Endothelial cell of umbilical vein (primary cell): Measurements from ENCODE around the gene TMPRSS9. TPM values are rescaled to one million over a fixed set of nuclear protein-coding genes. Genes with fewer than 3 reads are reported as not detected.
A peak's percentile ranks its signal among the peaks of the same experiment; 100 is the strongest.

Experiments
- BruUV-seq: library from RNA; stranded (reverse); fragments of 400-500 nt; replicated peaks from 2 replicates; lab custom pipeline; 2021; lab: Mats Ljungman, UMichigan
- CTCF ChIA-PET: fragments of 300-600, 350-600 bp; sonication (Branson Sonifier 250); formaldehyde crosslinking; loops from one replicate; lab custom pipeline; 2021; ENCODE audit warnings: antibody characterized with exemption, inconsistent platforms; lab: Charles Lee
- POLR2A ChIA-PET: fragments of 300-600, 350-600 bp; sonication (Branson Sonifier 250); formaldehyde crosslinking; loops from one replicate; lab custom pipeline; 2021; ENCODE audit warnings: antibody characterized with exemption, inconsistent platforms; lab: Charles Lee
- DNase-seq: peaks from one replicate; pipeline ENCODE4 v3.0.0-alpha.2; 2011; ENCODE audit warnings: low read depth, low spot score
- FAIRE-seq: peaks from 2 replicates; lab custom pipeline; 2011; peaks lifted over from hg19 to GRCh38; lab: Jason Lieb, UNC
- H2AFZ ChIP-seq: 2 replicates; pipeline ENCODE4 v1.6.0; 2012; ENCODE audit warnings: low read depth, low read length, control low read depth, inconsistent platforms
- H3K27ac ChIP-seq: 2 replicates; pipeline ENCODE4 v1.5.1; 2011; ENCODE audit warnings: low read depth, mild to moderate bottlenecking, control low read depth, low read length, moderate library complexity; ENCODE audit not compliant: insufficient read depth
- H3K27me3 ChIP-seq, 2 experiments: 2 replicates each; pipeline versions ENCODE4 v1.6.0 to v1.6.1; 2011; ENCODE audit warnings: low read length in 2 of 2, mixed read lengths in 1 of 2; ENCODE audit not compliant: control insufficient read depth in 2 of 2, insufficient read depth in 2 of 2
- H3K36me3 ChIP-seq, 2 experiments: 2 replicates in 1 of 2; 3 replicates in 1 of 2; pipeline ENCODE4 v1.5.1; 2011; ENCODE audit warnings: low read length in 2 of 2, mild to moderate bottlenecking in 1 of 2, moderate library complexity in 1 of 2; ENCODE audit not compliant: control insufficient read depth in 2 of 2, insufficient read depth in 2 of 2; ENCODE audit errors: extremely low read depth in 1 of 2
- H3K4me1 ChIP-seq: 3 replicates; pipeline ENCODE4 v1.5.1; 2011; ENCODE audit warnings: mild to moderate bottlenecking, low read length; ENCODE audit not compliant: control insufficient read depth, insufficient read depth; ENCODE audit errors: extremely low read depth
- H3K4me2 ChIP-seq: 2 replicates; pipeline ENCODE4 v1.6.1; 2011; ENCODE audit warnings: low read length, control low read depth, mixed read lengths; ENCODE audit not compliant: insufficient read depth
- H3K4me3 ChIP-seq, 3 experiments: fragments of 200-600 bp in 1 of 3; sonication (generic), shearing (Covaris generic) in 1 of 3; replicated peaks in 1 of 3; 2 replicates each; pipeline ENCODE4 v1.5.1; 2011 to 2016; ENCODE audit warnings: control low read depth in 3 of 3, low read length in 3 of 3, mild to moderate bottlenecking in 2 of 3, inconsistent platforms in 1 of 3, low read depth in 1 of 3, moderate library complexity in 1 of 3; ENCODE audit not compliant: insufficient read depth in 1 of 3
- H3K79me2 ChIP-seq: 2 replicates; pipeline ENCODE4 v1.6.0; 2012; ENCODE audit warnings: low read length, inconsistent platforms; ENCODE audit not compliant: control insufficient read depth, insufficient read depth
- H3K9ac ChIP-seq: replicated peaks from 2 replicates; pipeline ENCODE3; 2011; ENCODE audit warnings: low read length, control low read depth; ENCODE audit not compliant: insufficient read depth; ENCODE audit errors: extremely low read depth
- H3K9me1 ChIP-seq: replicated peaks from 3 replicates; pipeline ENCODE4 v1.6.0; 2011; ENCODE audit warnings: mild to moderate bottlenecking, low read length; ENCODE audit not compliant: control insufficient read depth, insufficient read depth; ENCODE audit errors: extremely low read depth
- H3K9me3 ChIP-seq: replicated peaks from 2 replicates; pipeline ENCODE4 v1.5.1; 2012; ENCODE audit warnings: low read length, inconsistent platforms; ENCODE audit not compliant: control insufficient read depth, insufficient read depth
- H4K20me1 ChIP-seq: replicated peaks from 2 replicates; pipeline ENCODE3; 2011; ENCODE audit warnings: mild to moderate bottlenecking, low read length; ENCODE audit not compliant: control insufficient read depth, insufficient read depth; ENCODE audit errors: extremely low read depth
- EZH2 ChIP-seq: IDR thresholded peaks from 2 replicates; pipeline ENCODE4 v1.6.1; 2012; ENCODE audit warnings: borderline replicate concordance, low read depth, mild to moderate bottlenecking, moderate library complexity, low read length, inconsistent platforms; ENCODE audit not compliant: severe bottlenecking
- FOS ChIP-seq: IDR thresholded peaks from 2 replicates; pipeline ENCODE4 v1.6.1; 2011; ENCODE audit warnings: mild to moderate bottlenecking, low read length, moderate library complexity, borderline replicate concordance; ENCODE audit not compliant: insufficient read depth
- GATA2 ChIP-seq: IDR thresholded peaks from 2 replicates; pipeline ENCODE4 v1.7.0; 2011; ENCODE audit warnings: low read depth, mild to moderate bottlenecking, moderate library complexity, mixed read lengths, low read length; ENCODE audit not compliant: insufficient read length, insufficient read depth
- JUN ChIP-seq: IDR thresholded peaks from 2 replicates; pipeline ENCODE4 v1.6.1; 2011; ENCODE audit warnings: borderline replicate concordance, low read depth; ENCODE audit not compliant: insufficient read length, insufficient read depth
- MYC ChIP-seq: IDR thresholded peaks from one replicate; pipeline ENCODE4 v1.6.1; 2011; ENCODE audit warnings: mild to moderate bottlenecking, low read depth, low read length
- POLR2A ChIP-seq: IDR thresholded peaks from 2 replicates; pipeline ENCODE4 v1.6.1; 2012; ENCODE audit warnings: low read depth, mild to moderate bottlenecking, control low read depth, low read length
- POLR2AphosphoS5 ChIP-seq: IDR thresholded peaks from 2 replicates; pipeline ENCODE4 v1.6.1; 2012; ENCODE audit warnings: low read depth, mild to moderate bottlenecking, control low read depth, low read length, moderate library complexity; ENCODE audit not compliant: insufficient read depth
- dilution Hi-C: fragments of 300-500 bp; cut with MboI; formaldehyde crosslinking; loops from one replicate; pipeline ENCODE4 v1.15.0; 2019; ENCODE audit warnings: low sequenced_read_pairs; ENCODE audit not compliant: extremely low pct_ligation_motif_present
- intact Hi-C: fragments of 100-400 bp; cut with micrococcal nuclease; formaldehyde crosslinking; loops from one replicate; pipeline ENCODE4 v1.10.0; 2022
- polyA plus RNA-seq, 4 experiments: library from polyadenylated mRNA; depleted of rRNA in 3 of 4; stranded (reverse) in 3 of 4; unstranded in 1 of 4; fragments of >200 nt; gene quantifications; 2 replicates each; pipeline versions ENCODE4 v1.2.1 to v1.2.3, GENCODE V29; 2011 to 2012; ENCODE audit warnings: missing spikeins in 1 of 4
- total RNA-seq: library from RNA; stranded (reverse); gene quantifications from 2 replicates; pipeline ENCODE4 v1.2.3, GENCODE V29; 2021
- TF ChIP-seq, protein P1 (sequence below): IDR thresholded peaks from 2 replicates; pipeline ENCODE4 v1.6.1; 2011; ENCODE audit not compliant: insufficient read depth, insufficient read length
- TF ChIP-seq, protein P2 (sequence below), 2 donors: IDR thresholded peaks; 1 replicate in 1 of 2; 2 replicates in 1 of 2; pipeline ENCODE4 v1.5.1; 2011; ENCODE audit warnings: low read length in 2 of 2, mild to moderate bottlenecking in 2 of 2, moderate library complexity in 2 of 2, control low read depth in 1 of 2, inconsistent platforms in 1 of 2, low read depth in 1 of 2; ENCODE audit not compliant: insufficient read depth in 1 of 2; ENCODE audit errors: extremely low read depth in 1 of 2

Gene TMPRSS9
- total and polyA plus RNA-seq, 2 donors (not counting 3 experiments of a cell fraction or from before 2014, with no cell fraction given) = not detected

- TF ChIP-seq POLR2AphosphoS5 (peak; percentile 30), GATA2 (no peak), JUN (no peak)
- dilution Hi-C loops = no loop called here
- H3K4me1 ChIP-seq = peaks cover 26% of the 10 kb centered on the region
- H3K9me1 ChIP-seq = no peaks in the 10 kb centered on the region
- H3K4me3 ChIP-seq = no peak overlapping the region
- TSS peak; percentile 49 for BruUV-seq
- DNase-seq (no peak), FAIRE-seq (no peak)
- H3K27ac ChIP-seq = peak overlapping the region; percentile 1
- POLR2A ChIA-PET = interaction anchor here (0.7 to 2.0 kb wide), 2 partner anchors 28 to 48 kb away, joined by 3 to 16 read pairs; partner anchors contain the start of genes GADD45B and LMNB2
- intact Hi-C loops = no loop called here
- no peaks in the 10 kb centered on the region for H3K27me3 ChIP-seq
- peak overlapping the region; percentile 54 for H3K4me2 ChIP-seq
- peaks cover 0 to 18% of the 10 kb centered on the region in 2 experiments for H3K36me3 ChIP-seq
- peaks cover 31% of the 10 kb centered on the region for H3K79me2 ChIP-seq
- CTCF ChIA-PET = interaction anchor here (1.0 to 4.4 kb wide), 7 partner anchors 16 to 220 kb away, joined by 3 to 33 read pairs (median 5); no protein-coding TSS in a partner anchor
- H3K9me3 ChIP-seq = no peaks in the 10 kb centered on the region
- H3K9ac ChIP-seq = peak overlapping the region; percentile 74
- no peaks in the 10 kb centered on the region for H4K20me1 ChIP-seq
- peak overlapping the region; percentile 25 for H2AFZ ChIP-seq
Measured at GRCh38 chr19:2428321-2428690, 68.2 kb downstream of the TMPRSS9 start.

- no TSS peak for BruUV-seq
- Histone ChIP-seq H3K9ac (no peak overlapping the region), H3K4me3 (no peak overlapping the region), H4K20me1 (no peaks in the 10 kb centered on the region), H3K27ac (no peak overlapping the region), H3K79me2 (peaks cover 26% of the 10 kb centered on the region), H3K36me3 (peaks cover 0 to 22% of the 10 kb centered on the region in 2 experiments), H3K4me1 (peaks cover 26% of the 10 kb centered on the region), H3K27me3 (no peaks in the 10 kb centered on the region), H2AFZ (no peak overlapping the region), H3K9me3 (no peaks in the 10 kb centered on the region), H3K9me1 (no peaks in the 10 kb centered on the region), H3K4me2 (no peak overlapping the region)
- dilution Hi-C loops (no loop called here), intact Hi-C loops (no loop called here)
- ChIA-PET CTCF (interaction anchor here (0.6 to 4.4 kb wide), 4 partner anchors 15 to 208 kb away, joined by 3 to 33 read pairs (median 4); no protein-coding TSS in a partner anchor), POLR2A (interaction anchor here (0.9 to 2.0 kb wide), 2 partner anchors 47 kb away, joined by 3 to 16 read pairs; partner anchors contain the start of gene GADD45B)
- DNase-seq (no peak), FAIRE-seq (no peak)
- TF ChIP-seq GATA2 = no peak
- TF ChIP-seq, protein P1, sequence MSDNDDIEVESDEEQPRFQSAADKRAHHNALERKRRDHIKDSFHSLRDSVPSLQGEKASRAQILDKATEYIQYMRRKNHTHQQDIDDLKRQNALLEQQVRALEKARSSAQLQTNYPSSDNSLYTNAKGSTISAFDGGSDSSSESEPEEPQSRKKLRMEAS = no peak
- no peak for TF ChIP-seq POLR2AphosphoS5
- no peak for TF ChIP-seq POLR2A
- TF ChIP-seq, protein P2, sequence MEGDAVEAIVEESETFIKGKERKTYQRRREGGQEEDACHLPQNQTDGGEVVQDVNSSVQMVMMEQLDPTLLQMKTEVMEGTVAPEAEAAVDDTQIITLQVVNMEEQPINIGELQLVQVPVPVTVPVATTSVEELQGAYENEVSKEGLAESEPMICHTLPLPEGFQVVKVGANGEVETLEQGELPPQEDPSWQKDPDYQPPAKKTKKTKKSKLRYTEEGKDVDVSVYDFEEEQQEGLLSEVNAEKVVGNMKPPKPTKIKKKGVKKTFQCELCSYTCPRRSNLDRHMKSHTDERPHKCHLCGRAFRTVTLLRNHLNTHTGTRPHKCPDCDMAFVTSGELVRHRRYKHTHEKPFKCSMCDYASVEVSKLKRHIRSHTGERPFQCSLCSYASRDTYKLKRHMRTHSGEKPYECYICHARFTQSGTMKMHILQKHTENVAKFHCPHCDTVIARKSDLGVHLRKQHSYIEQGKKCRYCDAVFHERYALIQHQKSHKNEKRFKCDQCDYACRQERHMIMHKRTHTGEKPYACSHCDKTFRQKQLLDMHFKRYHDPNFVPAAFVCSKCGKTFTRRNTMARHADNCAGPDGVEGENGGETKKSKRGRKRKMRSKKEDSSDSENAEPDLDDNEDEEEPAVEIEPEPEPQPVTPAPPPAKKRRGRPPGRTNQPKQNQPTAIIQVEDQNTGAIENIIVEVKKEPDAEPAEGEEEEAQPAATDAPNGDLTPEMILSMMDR (IDR thresholded peaks at IDR 0.05; ENCODE audit: extremely low read depth in 1 of 2, insufficient read depth in 1 of 2, low read depth in 1 of 2, low read length in 2 of 2) = no peak
- no peak for TF ChIP-seq JUN
- TF ChIP-seq MYC = no peak
- no peak for TF ChIP-seq FOS
- no peak for TF ChIP-seq EZH2
Measured at GRCh38 chr19:2428756-2429711, 69.0 kb downstream of the TMPRSS9 start.
